NCI-H748 (cell line): Measurements from ENCODE around the gene IP6K1.
"Not testable (repeated sequence)": the region's sequence is repeated elsewhere in the genome, so short reads cannot be mapped to it uniquely, and the experiment has no call there.

ENCODE experiments used
- DNase-seq: peaks from one replicate; lab custom pipeline; 2025; ENCODE audit not compliant: unreplicated experiment; lab: John Stamatoyannopoulos, UW

The IP6K1 gene

GRCh38 chr3:49690856-49691255, 95.5 kb downstream of the IP6K1 start:
- not testable (repeated sequence) for DNase-seq

- DNase-seq: not testable (repeated sequence)
Observed at GRCh38 chr3:49689908-49690624, 96.3 kb downstream of the IP6K1 start.

GRCh38 chr3:49689046-49689907, 97.1 kb downstream of the IP6K1 start, which contains the start of the genes MST1 and RNF123:
Gene MST1 (minus strand): TSS chr3:49689474. CDS start chr3:49688691, 783 bp downstream.
Gene RNF123 (plus strand): TSS chr3:49689557. CDS start chr3:49691166, 1,609 bp downstream.
- DNase-seq: no peak

- not testable (repeated sequence) for DNase-seq
Observed at GRCh38 chr3:49688338-49689045, 97.8 kb downstream of the IP6K1 start.

GRCh38 chr3:49687424-49687795, 98.9 kb downstream of the IP6K1 start:
- not testable (repeated sequence) for DNase-seq

- not testable (repeated sequence) for DNase-seq
Observed at GRCh38 chr3:49686769-49687423, 99.4 kb downstream of the IP6K1 start.

GRCh38 chr3:49686346-49686745, 100.0 kb downstream of the IP6K1 start:
- DNase-seq: not testable (repeated sequence)

- DNase-seq: not testable (repeated sequence)
Observed at GRCh38 chr3:49685846-49686245, 100.5 kb downstream of the IP6K1 start.

GRCh38 chr3:49685103-49685502, 101.2 kb downstream of the IP6K1 start:
- not testable (repeated sequence) for DNase-seq

- DNase-seq: not testable (repeated sequence)
Observed at GRCh38 chr3:49684453-49684852, 101.9 kb downstream of the IP6K1 start.

GRCh38 chr3:49683162-49683561, 103.2 kb downstream of the IP6K1 start:
- DNase-seq: no peak

GRCh38 chr3:49681543-49681942, 104.8 kb downstream of the IP6K1 start:
- DNase-seq: no peak

GRCh38 chr3:49681232-49681522, 105.2 kb downstream of the IP6K1 start:
- no peak for DNase-seq

GRCh38 chr3:49680493-49681231, 105.7 kb downstream of the IP6K1 start:
- DNase-seq: no peak

GRCh38 chr3:49675912-49676311, 110.4 kb downstream of the IP6K1 start:
- DNase-seq: no peak

- no peak for DNase-seq
Observed at GRCh38 chr3:49674497-49674983, 111.8 kb downstream of the IP6K1 start.
